ENCODE data around the gene RBM23.
"Not testable (repeated sequence)": the region's sequence is repeated elsewhere in the genome, so short reads cannot be mapped to it uniquely, and the experiment has no call there.

DNA sequence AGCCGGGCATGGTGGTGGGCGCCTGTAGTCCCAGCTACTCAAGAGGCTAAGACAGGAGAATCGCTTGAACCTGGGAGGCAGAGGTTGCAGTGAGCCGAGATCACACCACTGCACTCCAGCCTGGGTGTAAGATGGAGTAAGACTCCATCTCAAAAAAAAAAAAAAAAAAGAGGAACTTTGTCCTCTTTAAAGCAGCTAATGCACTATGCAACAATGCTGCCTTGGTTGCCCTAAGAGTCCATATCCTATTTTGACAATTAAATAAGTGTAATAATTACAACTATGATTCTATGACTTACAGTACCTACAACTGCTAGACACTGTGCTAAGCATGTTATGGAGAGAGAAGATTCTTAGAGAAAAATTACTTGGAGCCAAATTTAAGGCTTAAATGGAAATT lies 4.1 kb downstream of the RBM23 start:
- TF ChIP-seq, protein P1, sequence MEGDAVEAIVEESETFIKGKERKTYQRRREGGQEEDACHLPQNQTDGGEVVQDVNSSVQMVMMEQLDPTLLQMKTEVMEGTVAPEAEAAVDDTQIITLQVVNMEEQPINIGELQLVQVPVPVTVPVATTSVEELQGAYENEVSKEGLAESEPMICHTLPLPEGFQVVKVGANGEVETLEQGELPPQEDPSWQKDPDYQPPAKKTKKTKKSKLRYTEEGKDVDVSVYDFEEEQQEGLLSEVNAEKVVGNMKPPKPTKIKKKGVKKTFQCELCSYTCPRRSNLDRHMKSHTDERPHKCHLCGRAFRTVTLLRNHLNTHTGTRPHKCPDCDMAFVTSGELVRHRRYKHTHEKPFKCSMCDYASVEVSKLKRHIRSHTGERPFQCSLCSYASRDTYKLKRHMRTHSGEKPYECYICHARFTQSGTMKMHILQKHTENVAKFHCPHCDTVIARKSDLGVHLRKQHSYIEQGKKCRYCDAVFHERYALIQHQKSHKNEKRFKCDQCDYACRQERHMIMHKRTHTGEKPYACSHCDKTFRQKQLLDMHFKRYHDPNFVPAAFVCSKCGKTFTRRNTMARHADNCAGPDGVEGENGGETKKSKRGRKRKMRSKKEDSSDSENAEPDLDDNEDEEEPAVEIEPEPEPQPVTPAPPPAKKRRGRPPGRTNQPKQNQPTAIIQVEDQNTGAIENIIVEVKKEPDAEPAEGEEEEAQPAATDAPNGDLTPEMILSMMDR (IDR thresholded peaks at IDR 0.05): not testable (repeated sequence)
- not testable (repeated sequence) for TF ChIP-seq ZFX (IDR thresholded peaks at IDR 0.05; ENCODE audit: borderline replicate concordance)

Measured in 22Rv1 (cell line).